Measurements from ENCODE around the gene SP3. TPM values are rescaled to one million over a fixed set of nuclear protein-coding genes. Genes with fewer than 3 reads are reported as not detected.

SP3 gene
- total RNA-seq, 1 donor from 2014 or later = 90.9 TPM

DNA sequence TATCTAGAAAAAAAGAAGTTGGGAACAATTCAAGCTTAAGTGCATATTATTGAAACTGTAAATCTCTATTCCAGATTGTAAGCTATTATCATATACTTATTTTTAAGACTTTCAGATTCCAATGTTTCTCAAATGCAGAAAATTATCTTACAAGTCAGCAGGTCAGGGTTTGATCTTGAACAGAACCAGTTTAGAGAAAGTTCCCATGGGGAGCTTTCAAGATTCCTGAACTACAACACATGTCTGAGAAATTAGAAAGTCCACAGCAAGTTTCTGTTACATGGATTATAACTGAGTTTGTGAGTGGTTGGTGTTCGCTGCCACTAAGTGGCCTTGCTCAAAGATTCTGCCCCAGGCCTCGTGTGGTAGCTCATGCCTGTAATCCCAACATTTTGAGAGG, 31.6 kb upstream of the SP3 start:
- DNase-seq (ENCODE audit: low read depth) = no peak

DNA sequence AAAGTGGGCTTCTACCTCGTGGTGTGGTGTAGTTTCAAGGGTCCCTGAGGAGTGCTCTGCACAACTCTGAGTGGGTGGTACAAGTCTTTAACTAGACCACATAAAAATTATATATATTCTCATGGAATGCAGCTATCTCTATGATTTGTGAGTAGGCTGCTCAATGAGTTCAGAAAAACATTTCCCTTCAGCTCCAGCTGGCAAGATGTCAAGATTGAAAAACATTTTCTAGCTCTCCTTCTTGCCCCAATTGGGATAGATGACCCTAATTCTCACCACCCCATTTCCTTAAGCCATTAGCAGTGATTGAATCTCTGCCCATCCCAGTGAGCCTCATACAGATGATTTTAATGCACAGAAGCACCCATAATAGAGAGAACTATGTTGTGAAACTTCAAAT, 28.3 kb upstream of the SP3 start:
- no peak for DNase-seq (ENCODE audit: low read depth)

DNA sequence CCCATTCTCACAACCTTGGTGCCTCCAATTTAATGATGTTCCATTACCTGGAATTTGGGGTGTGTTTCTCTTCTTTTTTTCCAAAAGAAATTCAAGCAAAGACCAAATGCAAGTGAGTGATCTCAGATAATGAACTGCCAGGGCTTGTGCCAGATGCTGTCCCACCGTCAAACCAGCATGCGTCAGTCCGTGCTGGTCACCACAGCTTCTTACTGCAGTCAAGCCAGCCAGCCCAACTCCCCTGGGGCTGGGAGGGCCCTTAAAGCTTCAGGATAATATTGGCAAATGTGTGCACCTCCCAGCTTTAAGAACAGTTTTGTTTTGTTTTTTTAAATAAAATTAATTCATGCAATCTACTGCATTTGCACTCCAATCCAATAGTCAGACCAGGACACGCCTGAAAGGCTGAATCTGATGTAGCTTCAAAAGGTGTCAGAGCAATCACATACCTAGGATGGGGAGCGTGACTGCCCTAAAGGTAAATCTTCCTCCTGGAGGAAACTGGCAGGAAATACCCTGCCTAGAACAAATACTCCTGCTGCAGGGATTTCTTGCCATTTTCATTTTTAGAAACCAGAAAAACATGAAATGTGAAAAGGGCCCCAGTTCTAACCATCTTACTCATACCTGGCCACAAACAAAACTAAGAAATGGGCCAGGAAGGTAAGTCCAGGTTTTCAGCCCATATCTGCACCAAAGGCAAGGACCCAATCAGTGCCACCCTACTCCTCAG, 26.8 kb upstream of the SP3 start:
- DNase-seq (ENCODE audit: low read depth) = peak; percentile 20

DNA sequence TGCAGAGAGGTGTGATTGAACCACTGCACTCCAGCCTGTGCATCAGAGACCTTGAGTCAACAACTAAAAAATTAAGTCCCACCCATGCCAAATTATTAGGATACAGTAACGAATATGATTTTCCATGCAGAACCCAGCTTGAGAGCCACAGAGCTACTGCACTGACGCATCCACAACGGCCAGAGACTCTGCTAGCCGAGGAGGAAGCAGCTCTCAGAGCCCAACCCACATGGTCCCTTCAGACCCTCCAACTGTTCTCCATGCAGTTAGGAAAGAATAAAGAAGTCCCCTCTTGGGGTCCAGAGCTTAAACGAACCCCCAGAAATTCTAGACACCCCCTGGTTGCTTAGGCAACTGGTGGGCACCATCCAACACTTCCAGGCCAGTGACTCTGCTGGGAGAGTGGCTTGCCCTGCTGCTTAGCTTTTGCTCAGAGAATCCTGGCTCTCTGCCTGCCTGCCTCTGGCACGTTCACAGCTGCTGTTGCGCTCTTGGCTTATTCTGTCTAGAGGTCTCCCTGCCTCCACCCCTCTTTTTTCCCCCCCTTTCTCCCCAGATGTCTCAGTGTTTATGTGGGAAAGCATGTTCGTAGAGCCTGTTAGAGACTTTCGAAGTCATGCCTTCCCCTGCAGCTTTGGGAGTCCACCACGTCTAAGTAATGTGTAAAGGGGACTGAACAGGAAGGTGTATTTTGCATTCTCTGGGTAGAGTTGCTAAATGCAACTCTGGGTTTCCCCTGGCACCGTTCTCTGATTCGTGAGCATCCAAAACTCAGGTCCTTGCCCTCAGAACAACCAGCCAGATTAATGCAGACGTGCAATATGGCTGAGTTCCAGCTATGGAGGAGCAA, 26.0 kb upstream of the SP3 start:
- DNase-seq (ENCODE audit: low read depth) = peak; percentile 67

DNA sequence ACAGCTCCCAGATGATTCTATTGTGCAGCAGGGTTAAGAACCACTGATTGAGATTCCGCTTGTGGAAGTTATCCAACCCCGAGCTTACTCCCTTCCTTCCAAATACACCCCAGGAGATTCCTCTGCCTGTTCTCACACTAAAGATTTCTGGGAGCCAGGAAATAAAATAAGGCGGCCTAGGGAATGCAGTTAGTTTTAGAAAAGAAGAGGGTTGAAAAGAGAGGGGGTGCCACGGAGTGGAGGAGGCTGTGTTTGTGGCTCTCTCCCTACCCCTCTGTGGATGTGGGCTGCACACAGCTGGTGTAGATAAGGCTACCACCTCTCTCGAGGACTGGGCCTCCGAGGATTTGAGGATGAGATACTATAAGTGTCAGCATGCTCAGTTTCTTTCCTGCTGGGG, 25.1 kb upstream of the SP3 start:
- no peak for DNase-seq (ENCODE audit: low read depth)

DNA sequence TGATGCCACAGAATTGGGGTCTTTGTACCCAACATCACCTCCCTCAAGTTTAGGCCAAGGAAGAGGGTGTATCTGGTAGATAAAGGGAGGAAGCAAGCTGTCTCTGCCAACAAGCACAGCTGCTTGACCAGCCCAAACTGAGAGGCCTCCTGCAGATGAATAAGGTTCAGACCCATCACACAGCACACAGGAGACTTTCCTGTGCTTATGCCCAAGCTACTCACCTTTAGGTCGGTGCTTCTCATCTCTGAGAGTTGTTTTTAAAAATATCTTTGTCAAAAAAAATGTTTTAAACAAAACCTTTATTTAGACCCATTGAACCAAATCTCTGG, 24.7 kb upstream of the SP3 start:
- DNase-seq (ENCODE audit: low read depth) = no peak

DNA sequence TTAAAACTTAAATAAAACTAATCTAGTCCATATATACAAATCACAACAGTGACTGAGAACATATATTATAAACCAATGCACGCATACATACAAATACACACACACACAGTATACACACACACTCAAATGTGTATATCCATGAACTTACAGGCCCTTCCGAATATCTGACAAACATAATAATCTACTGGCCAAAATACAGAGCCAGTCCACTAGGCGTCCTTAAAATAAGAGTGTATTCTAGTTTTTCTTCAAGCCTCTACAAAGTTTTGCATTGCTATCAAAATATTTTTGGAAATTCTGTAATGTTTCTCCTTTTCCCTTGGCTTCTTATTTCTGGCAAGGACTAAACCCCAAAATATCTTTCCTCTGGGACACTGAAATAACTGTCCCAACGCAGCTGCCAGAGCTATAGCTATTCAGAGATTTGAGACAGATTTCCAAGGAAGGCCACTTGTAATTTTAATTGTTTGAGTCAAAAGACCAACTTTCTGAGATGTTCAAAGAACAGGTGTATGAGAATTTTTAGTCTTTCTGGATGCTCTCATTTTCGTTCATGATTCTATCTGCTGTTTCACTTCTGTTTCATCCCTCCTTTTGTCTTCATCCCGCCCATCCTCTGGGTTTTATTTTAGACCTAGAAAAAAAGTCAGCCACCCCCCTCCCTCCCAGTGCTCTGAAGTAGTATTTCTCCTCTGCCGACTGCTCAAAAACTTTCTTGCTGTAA, 24.1 kb upstream of the SP3 start:
- no peak for DNase-seq (ENCODE audit: low read depth)

DNA sequence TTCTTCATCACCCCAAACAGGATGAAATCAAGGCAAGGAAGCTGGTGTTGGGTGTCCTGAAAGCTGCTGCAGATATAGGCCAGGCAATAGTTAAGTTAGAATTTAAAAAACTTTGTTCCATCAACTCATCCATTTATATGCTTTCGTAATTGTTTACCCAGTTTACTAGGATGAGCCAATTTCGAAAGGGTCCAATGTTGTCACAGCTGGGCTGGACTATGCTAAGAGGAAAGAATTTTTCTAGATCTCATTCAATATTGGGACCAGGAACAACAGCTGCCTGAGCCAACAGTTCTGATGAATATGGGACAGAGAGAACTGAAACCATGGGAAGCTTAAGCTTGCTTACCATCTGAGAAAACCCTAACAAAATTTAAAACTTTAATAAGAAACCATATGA, 21.6 kb upstream of the SP3 start:
- no peak for DNase-seq (ENCODE audit: low read depth)

DNA sequence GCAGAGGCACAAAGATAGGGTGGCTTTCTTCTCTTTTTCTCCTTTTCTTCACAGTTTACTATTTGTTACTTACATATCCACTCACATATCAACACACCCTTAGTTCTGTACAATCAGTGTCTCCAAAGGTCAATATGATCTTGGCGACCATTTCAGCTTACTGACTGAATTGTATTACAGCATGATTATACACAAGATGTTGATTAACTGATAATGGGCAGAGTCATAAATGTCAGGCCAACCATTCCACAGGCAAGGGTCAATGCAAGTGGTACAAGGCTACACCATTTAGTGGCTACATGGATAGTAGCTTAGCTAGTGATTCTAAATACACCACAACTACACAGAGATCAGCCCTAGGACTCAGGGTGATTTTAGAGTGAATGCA, 20.4 kb upstream of the SP3 start:
- DNase-seq (ENCODE audit: low read depth) = no peak

DNA sequence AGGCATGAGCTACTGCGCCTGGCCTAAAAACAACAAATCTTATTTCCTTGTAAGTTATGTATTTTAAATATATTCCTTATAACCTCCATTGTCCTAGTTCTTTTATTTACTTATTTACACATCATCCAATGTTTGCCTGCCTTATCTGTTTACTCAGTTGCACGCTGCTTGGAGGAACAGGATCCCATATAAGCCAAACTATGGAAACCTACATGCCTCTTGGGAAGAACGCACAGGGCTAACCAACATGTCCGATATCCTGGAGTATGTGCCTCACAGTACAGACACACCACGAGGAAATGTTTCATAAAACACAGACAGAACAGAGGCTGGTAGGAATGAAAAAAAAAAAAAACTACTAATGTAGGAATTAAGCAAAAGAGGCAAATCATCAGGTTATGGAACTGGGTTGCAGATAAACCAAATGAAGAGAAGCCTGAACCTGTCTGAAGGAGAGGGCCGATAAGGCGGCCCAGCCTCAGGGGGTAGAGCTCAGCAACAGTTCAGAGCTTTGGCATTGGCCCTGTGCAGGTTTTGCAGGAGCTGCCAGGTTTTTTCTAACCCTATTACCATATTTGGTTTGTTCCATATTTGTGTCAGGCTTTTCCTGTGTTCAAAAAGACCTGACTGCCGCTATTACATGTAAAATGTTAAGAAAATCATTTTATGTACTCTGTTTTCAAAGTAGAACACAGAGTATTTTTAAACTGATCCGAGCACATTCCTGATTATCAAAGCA, 19.9 kb upstream of the SP3 start:
- no peak for DNase-seq (ENCODE audit: low read depth)

DNA sequence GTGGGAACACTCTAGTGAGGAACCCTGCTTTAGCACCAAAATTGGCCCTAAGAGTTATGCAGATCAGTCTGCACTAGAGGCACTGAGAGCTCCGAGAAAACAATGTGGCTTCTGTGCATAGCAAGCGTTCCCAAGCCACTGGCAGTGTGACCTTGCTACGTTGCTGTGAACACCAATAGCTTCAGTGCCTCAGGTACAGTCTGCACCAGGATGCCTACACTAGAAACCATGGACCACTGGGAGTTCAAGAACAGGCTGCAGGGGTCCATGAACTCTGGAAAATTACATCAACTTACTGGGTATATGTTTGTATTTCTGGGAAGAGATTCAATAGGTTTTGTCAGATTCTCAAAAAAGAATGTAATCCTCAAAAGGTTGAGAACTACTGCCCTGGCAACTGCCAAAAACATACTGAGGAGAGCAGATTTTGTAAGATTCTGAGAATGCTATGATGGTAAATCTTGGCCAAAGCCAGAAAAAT, 18.3 kb upstream of the SP3 start:
- no peak for DNase-seq (ENCODE audit: low read depth)

DNA sequence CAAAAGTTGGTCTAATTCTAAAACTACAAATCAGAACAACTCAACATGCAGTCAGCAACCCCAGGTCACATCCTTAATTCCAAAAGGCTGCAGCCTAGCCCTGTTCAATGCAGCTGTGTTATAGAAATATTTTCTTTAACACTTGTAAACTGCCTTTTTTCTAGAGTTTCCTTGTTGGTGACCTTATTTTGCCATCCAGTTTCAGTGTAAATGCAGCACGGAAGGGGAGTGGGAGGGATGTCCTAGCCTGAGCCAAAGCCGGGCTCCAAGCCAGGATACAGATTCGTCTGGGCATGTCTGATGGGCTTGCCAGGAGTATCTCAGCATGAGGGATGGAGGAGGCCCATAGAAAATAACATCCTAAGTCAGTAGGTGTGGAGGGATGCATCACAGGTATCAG, 17.7 kb upstream of the SP3 start:
- DNase-seq (ENCODE audit: low read depth) = no peak

DNA sequence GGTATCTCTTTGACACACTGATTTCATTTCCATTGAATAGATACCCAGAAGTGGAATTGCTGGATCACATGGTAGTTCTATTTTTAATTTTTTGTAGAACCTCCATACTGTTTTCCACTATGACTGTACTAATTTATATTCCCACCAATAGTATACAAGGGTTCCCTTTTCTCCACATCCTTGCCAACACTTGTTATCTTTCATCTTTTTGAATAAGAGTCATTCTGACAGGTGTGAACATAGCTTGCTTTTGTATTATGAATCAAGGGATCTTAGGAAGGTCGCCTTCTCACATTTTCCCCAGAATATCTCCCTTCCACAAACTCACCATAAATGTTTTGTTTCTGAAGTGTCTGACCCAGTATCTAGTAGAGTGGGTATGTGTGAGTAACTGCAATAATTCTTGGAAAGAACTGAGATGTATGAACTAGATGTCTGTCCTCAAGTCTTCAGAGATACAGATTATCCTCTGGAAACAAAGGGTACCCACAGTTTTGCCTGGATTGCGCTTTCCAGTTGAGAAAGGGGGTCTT, 17.1 kb upstream of the SP3 start:
- no peak for DNase-seq (ENCODE audit: low read depth)

DNA sequence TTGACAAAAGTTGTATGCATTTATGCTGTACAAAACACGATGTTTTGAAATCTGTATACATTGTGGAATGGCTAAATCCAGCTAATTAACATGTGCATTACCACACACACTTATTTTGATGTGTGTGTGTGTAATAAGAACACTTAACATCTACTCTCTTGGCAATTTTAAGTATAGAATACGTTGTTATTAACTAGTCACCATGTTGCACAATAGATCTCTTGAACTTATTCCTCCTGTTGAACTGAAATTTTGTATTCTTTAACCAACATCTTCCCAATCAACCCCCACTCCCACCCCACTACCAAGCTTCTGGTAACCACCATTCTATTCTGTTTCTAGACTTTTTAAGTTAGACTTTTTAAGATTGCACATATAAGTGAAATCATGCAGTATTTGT, 16.3 kb upstream of the SP3 start:
- DNase-seq (ENCODE audit: low read depth) = no peak

DNA sequence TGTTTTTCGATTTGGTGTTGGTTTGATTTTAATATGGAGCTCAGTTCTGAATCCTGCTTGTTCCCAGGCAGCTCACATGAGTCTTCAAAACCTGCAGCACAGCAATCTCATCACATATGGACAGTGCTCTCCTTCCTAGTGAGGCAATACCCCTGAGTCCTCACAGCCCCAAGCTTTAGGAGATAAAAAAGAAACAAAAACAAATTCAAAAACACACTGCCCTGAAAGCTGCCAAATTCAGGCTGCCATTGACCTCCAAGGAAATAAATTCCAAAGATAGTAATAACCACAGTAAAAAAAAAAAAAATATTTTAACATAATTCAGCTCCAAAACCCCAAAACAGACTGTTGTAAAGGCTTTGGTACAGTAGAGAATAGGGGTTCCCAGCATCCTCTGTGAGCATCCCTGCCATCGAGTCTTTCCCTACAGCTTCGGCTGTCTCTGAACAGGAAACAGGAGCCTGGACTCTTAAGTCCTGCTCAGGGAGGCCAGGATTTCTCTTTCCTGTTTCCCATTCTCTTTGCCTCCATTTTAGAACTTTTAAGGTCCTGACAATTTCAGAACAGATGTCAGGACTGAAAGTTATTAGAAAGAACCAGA, 14.7 kb upstream of the SP3 start:
- no peak for DNase-seq (ENCODE audit: low read depth)

DNA sequence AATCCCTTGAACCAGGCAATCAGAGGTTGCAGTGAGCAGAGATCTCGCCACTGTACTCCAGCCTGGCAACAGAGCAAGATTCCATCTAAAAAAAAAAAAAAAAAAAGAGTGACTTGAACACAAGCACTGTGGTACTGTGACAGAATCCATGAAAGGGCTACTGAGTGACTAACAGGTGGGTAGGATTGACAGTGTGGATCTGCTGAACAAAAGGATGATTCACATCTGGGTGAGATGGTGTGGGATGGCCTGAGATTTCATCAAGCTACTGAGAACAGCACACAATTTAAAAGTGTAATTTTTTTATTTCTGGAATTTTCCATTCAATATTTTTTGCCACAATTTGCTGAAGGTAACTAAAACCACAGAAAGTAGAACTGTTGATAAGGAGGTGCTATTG, 13.3 kb upstream of the SP3 start:
- DNase-seq (ENCODE audit: low read depth) = peak; percentile 60

DNA sequence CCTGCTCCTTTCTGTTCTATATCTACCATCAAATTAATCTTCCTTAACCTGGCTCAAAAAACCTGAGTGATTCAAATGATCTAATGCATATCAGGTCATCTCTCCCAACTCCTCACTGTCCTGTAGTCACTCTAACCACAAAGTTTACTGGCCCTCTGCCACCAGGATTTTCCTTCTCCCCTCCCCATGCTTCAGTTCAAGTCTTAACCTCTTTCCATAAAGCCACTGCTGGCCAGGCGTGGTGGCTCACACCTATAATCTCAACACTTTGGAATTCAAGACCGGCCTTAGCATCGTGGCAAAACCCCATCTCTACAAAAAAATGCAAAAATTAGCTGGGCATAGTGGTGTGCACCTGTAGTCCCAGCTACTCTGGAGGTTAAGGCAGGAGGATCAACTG, 7.5 kb upstream of the SP3 start:
- DNase-seq (ENCODE audit: low read depth) = peak; percentile 29

DNA sequence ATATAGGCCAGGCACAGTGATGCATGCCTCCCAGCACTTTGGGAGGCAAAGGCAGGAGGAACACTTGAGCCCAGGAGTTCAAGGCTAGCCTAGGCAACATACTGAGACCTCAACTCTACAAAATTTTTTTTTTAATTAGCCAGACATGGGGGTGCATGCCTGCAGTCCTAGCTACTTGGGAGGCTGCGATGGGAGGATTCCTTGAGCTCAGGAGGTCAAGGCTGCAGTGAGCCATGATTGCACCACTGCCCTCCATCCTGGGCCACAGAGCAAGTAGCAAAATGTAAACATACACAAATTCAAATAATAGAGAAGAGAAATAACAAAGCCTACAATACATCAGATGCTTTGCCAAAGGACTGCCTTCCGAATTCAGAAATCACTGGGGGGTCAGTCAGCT, 7.0 kb upstream of the SP3 start:
- DNase-seq (ENCODE audit: low read depth) = no peak

DNA sequence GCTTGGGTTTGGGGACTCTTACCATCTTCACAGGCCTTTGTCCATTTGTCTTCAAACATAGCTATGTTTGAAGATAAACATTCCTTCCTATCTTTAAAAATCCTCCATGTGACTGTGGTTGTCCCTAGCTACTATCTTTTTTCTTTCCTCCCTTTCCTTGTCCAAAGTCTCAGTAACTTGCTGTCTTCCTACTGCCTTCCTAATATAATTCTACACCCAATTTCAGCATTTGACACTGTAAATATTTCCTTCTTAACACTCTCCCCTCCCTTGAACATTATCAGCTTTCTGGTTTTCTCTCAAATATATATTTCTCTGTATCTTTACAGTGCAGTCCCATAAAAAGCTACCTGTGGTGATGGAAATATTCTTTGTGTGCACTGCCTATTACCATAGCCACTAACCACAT, 5.3 kb upstream of the SP3 start:
- no peak for DNase-seq (ENCODE audit: low read depth)

DNA sequence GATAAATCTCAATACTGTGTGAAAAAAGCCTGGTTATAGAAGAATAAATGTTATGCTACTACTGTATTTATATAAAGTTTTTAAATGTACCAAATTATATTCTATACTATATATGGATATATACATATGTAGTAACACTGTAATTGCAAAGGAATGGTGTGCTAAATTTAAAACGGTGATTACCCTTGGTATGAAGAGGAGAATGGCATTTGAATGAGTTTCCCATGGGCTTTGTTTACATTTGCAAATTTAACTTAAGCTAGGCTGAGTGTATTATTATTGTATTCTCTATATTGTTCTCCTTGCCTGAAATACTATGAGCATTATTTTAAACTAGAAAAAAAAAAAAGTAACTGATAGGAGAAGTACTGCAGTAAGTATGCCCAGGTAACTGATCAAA, 4.7 kb upstream of the SP3 start:
- DNase-seq (ENCODE audit: low read depth) = no peak

DNA sequence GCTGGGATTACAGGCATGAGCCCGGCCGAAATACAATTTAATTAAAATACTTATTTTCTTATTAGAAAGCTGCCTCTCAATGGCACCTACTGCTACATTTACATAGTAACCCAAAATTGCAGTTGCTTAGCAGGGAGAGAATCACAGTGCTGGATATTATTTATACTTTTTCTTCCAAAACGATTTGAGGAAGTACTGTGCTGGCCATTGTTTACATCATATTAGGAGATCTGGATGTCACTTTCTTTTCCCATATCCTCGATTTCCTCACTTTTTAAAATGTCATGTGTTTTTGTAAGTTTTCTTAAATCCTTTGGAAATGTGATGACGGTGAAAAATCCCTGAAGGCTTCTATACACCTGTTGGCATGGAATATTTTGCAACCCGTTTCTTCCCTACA, 3.4 kb upstream of the SP3 start:
- no peak for DNase-seq (ENCODE audit: low read depth)

Data from renal cortical epithelial cell (primary cell).